ENCODE measurements around the gene ABI2.
"Not testable (repeated sequence)": the region's sequence is repeated elsewhere in the genome, so short reads cannot be mapped to it uniquely, and the experiment has no call there.

The ABI2 gene

GRCh38 chr2:203361495-203361894 lies 33.3 kb downstream of the ABI2 start:
- H3K4me3 ChIP-seq (ENCODE audit: low read depth, low read length) = no peak overlapping the region
- TF ChIP-seq CTCF (IDR thresholded peaks at IDR 0.05; ENCODE audit: low read depth, low read length) (no peak), POLR2A (IDR thresholded peaks at IDR 0.05; ENCODE audit: extremely low read depth, insufficient read length) (no peak), MYC (IDR thresholded peaks at IDR 0.05; ENCODE audit: low read depth, low read length) (no peak), MAX (IDR thresholded peaks at IDR 0.05; ENCODE audit: low read depth, low read length) (no peak)
- no peak for DNase-seq (ENCODE audit: low read depth)

- no peak for TF ChIP-seq CTCF (IDR thresholded peaks at IDR 0.05; ENCODE audit: low read depth, low read length)
- TF ChIP-seq POLR2A (IDR thresholded peaks at IDR 0.05; ENCODE audit: extremely low read depth, insufficient read length) = no peak
- no peak for TF ChIP-seq MYC (IDR thresholded peaks at IDR 0.05; ENCODE audit: low read depth, low read length)
- no peak for TF ChIP-seq MAX (IDR thresholded peaks at IDR 0.05; ENCODE audit: low read depth, low read length)
- no peak for DNase-seq (ENCODE audit: low read depth)
- H3K4me3 ChIP-seq (ENCODE audit: low read depth, low read length) = no peak overlapping the region
These were observed 33.7 kb downstream of the ABI2 start for GRCh38 chr2:203361922-203362321.

GRCh38 chr2:203366639-203367466 lies 38.7 kb downstream of the ABI2 start:
- H3K4me3 ChIP-seq (ENCODE audit: low read depth, low read length) = no peak overlapping the region
- TF ChIP-seq MYC (IDR thresholded peaks at IDR 0.05; ENCODE audit: low read depth, low read length) (no peak), POLR2A (IDR thresholded peaks at IDR 0.05; ENCODE audit: extremely low read depth, insufficient read length) (no peak), CTCF (IDR thresholded peaks at IDR 0.05; ENCODE audit: low read depth, low read length) (no peak), MAX (IDR thresholded peaks at IDR 0.05; ENCODE audit: low read depth, low read length) (no peak)
- no peak for DNase-seq (ENCODE audit: low read depth)

- H3K4me3 ChIP-seq (ENCODE audit: low read depth, low read length); DNase-seq (ENCODE audit: low read depth): not testable (repeated sequence)
These were observed 44.5 kb downstream of the ABI2 start for GRCh38 chr2:203372706-203373105.

- no peak for DNase-seq (ENCODE audit: low read depth)
- H3K4me3 ChIP-seq (ENCODE audit: low read depth, low read length) = no peak overlapping the region
- TF ChIP-seq CTCF (IDR thresholded peaks at IDR 0.05; ENCODE audit: low read depth, low read length) (no peak), POLR2A (IDR thresholded peaks at IDR 0.05; ENCODE audit: extremely low read depth, insufficient read length) (no peak), MAX (IDR thresholded peaks at IDR 0.05; ENCODE audit: low read depth, low read length) (no peak), MYC (IDR thresholded peaks at IDR 0.05; ENCODE audit: low read depth, low read length) (no peak)
These were observed 48.0 kb downstream of the ABI2 start for GRCh38 chr2:203376173-203376572.

- DNase-seq (ENCODE audit: low read depth) = no peak
- H3K4me3 ChIP-seq (ENCODE audit: low read depth, low read length) = no peak overlapping the region
- TF ChIP-seq POLR2A (IDR thresholded peaks at IDR 0.05; ENCODE audit: extremely low read depth, insufficient read length) = no peak
These were observed 51.0 kb downstream of the ABI2 start for GRCh38 chr2:203379156-203379555.

GRCh38 chr2:203383038-203383437 lies 54.8 kb downstream of the ABI2 start:
- no peak overlapping the region for H3K4me3 ChIP-seq (ENCODE audit: low read depth, low read length)
- DNase-seq (ENCODE audit: low read depth) = no peak
- TF ChIP-seq MAX (IDR thresholded peaks at IDR 0.05; ENCODE audit: low read depth, low read length) (no peak), MYC (IDR thresholded peaks at IDR 0.05; ENCODE audit: low read depth, low read length) (no peak), CTCF (IDR thresholded peaks at IDR 0.05; ENCODE audit: low read depth, low read length) (no peak), POLR2A (IDR thresholded peaks at IDR 0.05; ENCODE audit: extremely low read depth, insufficient read length) (no peak)

GRCh38 chr2:203388153-203388552 lies 60.0 kb downstream of the ABI2 start:
- not testable (repeated sequence) for H3K4me3 ChIP-seq (ENCODE audit: low read depth, low read length); DNase-seq (ENCODE audit: low read depth)

Measured in NB4 (cell line).